WTC11 (cell line): ENCODE data around the gene IPCEF1. TPM values are rescaled to one million over a fixed set of nuclear protein-coding genes. Genes with fewer than 3 reads are reported as not detected.

Experiments used
- ATAC-seq: fragments of 200-7000 bp; cut with Tn5 transposase; 2 replicates; pipeline ENCODE4 v1.10.0; 2021; ENCODE audit warnings: mild to moderate bottlenecking, moderate library complexity
- CTCF ChIA-PET: fragments of 300-600 bp; sonication (Branson Sonifier 250); formaldehyde crosslinking; loops from one replicate; lab custom pipeline; 2021; ENCODE audit warnings: antibody characterized with exemption; lab: Charles Lee
- POLR2A ChIA-PET: fragments of 350-600 bp; sonication (Branson Sonifier 250); formaldehyde crosslinking; loops from one replicate; lab custom pipeline; 2021; ENCODE audit warnings: antibody characterized with exemption; lab: Charles Lee
- DNase-seq: peaks from one replicate; pipeline ENCODE4 v3.0.0; 2021; ENCODE audit warnings: low spot score
- H3K27ac Mint-ChIP-seq: 2 replicates; pipeline ENCODE4 v1.8.0; 2021; ENCODE audit warnings: mixed read lengths
- H3K27me3 Mint-ChIP-seq: 2 replicates; pipeline ENCODE4 v1.8.0; 2021; ENCODE audit warnings: low read depth, mild to moderate bottlenecking, moderate library complexity, mixed read lengths
- H3K36me3 Mint-ChIP-seq: 2 replicates; pipeline ENCODE4 v1.8.0; 2021; ENCODE audit warnings: mixed read lengths
- H3K4me1 Mint-ChIP-seq: 2 replicates; pipeline ENCODE4 v1.8.0; 2022; ENCODE audit warnings: mixed read lengths
- H3K4me3 Mint-ChIP-seq: 2 replicates; pipeline ENCODE4 v1.8.0; 2021; ENCODE audit warnings: mild to moderate bottlenecking, moderate library complexity, mixed read lengths
- H3K9me3 Mint-ChIP-seq: 2 replicates; pipeline ENCODE4 v1.8.0; 2021; ENCODE audit warnings: mixed read lengths
- ATF1 ChIP-seq: sonication (generic); formaldehyde crosslinking; IDR thresholded peaks from 2 replicates; pipeline ENCODE4 v1.8.1; 2023; ENCODE audit warnings: mild to moderate bottlenecking, moderate library complexity, missing genetic modification reagents
- NFATC4 ChIP-seq: fragments of 250-450 bp; sonication (Bioruptor Pico); IDR thresholded peaks from 2 replicates; pipeline ENCODE4 v1.9.0; 2021; ENCODE audit warnings: mild to moderate bottlenecking
- NFE2L1 ChIP-seq: sonication (generic); formaldehyde crosslinking; IDR thresholded peaks from 2 replicates; pipeline ENCODE4 v1.8.1; 2023; ENCODE audit warnings: missing genetic modification reagents
- RORB ChIP-seq: fragments of 250-450 bp; sonication (Bioruptor Pico); IDR thresholded peaks from 2 replicates; pipeline ENCODE4 v1.9.0; 2021; ENCODE audit warnings: mild to moderate bottlenecking
- SP1 ChIP-seq: sonication (generic); formaldehyde crosslinking; conservative IDR thresholded peaks from 2 replicates; pipeline ENCODE4 v1.8.1; 2022; ENCODE audit warnings: missing genetic modification reagents
- ZNF121 ChIP-seq: sonication (generic); formaldehyde crosslinking; IDR thresholded peaks from 2 replicates; pipeline ENCODE4 v1.8.0; 2023; ENCODE audit warnings: missing genetic modification reagents
- total RNA-seq: library from RNA; stranded (reverse); gene quantifications from 3 replicates; pipeline ENCODE4 v1.2.3, GENCODE V29; 2021
- TF ChIP-seq, protein P1 (sequence below): sonication (generic); formaldehyde crosslinking; IDR thresholded peaks from 2 replicates; pipeline ENCODE4 v1.8.1; 2023; ENCODE audit warnings: mild to moderate bottlenecking, missing genetic modification reagents
- TF ChIP-seq, protein P2 (sequence below): sonication (generic); formaldehyde crosslinking; IDR thresholded peaks from 2 replicates; pipeline ENCODE4 v1.8.1; 2022; ENCODE audit warnings: low read depth, mild to moderate bottlenecking, moderate library complexity, missing genetic modification reagents, borderline replicate concordance
- TF ChIP-seq, protein P3 (sequence below): sonication (generic); formaldehyde crosslinking; IDR thresholded peaks from 2 replicates; pipeline ENCODE4 v1.8.0; 2023; ENCODE audit warnings: missing genetic modification reagents
- TF ChIP-seq, protein P4 (sequence below): fragments of 250-450 bp; sonication (Bioruptor Pico); conservative IDR thresholded peaks from 2 replicates; pipeline ENCODE4 v1.9.0; 2021; ENCODE audit warnings: mild to moderate bottlenecking
- TF ChIP-seq, protein P5 (sequence below): sonication (generic); formaldehyde crosslinking; IDR thresholded peaks from 2 replicates; pipeline ENCODE4 v1.8.0; 2023; ENCODE audit warnings: mild to moderate bottlenecking, missing genetic modification reagents
- TF ChIP-seq, protein P6 (sequence below): fragments of 250-450 bp; sonication (Bioruptor Pico); IDR thresholded peaks from 2 replicates; pipeline ENCODE4 v2.1.2; 2022; ENCODE audit warnings: mild to moderate bottlenecking, moderate library complexity
- TF ChIP-seq, protein P7 (sequence below): sonication (generic); formaldehyde crosslinking; conservative IDR thresholded peaks from 2 replicates; pipeline ENCODE4 v1.8.1; 2023; ENCODE audit warnings: mild to moderate bottlenecking, low read depth, missing genetic modification reagents, moderate library complexity

IPCEF1 gene
- total RNA-seq, 1 experiment from 2014 or later = 1.3 TPM

DNA sequence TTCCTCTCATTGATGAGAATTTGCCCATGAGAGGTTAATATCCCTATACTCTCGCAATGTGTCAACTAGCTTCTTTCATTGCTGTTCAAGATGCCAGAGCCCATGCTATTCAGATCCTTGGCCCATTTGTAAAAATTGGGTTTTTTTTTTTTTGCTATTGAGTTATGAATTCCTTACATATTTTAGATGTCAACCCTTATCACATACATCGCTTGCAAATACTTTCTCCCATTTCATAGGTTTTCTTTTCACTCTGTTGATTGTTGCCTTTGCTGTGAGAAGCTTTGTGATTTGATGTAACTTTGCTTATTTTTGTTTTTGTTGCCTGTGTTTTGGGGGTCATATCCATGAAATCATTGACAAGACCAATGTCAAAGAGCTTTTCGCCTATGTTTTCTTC is 32.2 kb upstream of the IPCEF1 start:
- CTCF ChIA-PET = no interaction called here
- POLR2A ChIA-PET = no interaction called here
- DNase-seq = no peak
- TF ChIP-seq, protein P1, sequence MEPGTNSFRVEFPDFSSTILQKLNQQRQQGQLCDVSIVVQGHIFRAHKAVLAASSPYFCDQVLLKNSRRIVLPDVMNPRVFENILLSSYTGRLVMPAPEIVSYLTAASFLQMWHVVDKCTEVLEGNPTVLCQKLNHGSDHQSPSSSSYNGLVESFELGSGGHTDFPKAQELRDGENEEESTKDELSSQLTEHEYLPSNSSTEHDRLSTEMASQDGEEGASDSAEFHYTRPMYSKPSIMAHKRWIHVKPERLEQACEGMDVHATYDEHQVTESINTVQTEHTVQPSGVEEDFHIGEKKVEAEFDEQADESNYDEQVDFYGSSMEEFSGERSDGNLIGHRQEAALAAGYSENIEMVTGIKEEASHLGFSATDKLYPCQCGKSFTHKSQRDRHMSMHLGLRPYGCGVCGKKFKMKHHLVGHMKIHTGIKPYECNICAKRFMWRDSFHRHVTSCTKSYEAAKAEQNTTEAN (CRISPR knock-in tag) = no peak
- no peak for TF ChIP-seq ATF1
- TF ChIP-seq, protein P2, sequence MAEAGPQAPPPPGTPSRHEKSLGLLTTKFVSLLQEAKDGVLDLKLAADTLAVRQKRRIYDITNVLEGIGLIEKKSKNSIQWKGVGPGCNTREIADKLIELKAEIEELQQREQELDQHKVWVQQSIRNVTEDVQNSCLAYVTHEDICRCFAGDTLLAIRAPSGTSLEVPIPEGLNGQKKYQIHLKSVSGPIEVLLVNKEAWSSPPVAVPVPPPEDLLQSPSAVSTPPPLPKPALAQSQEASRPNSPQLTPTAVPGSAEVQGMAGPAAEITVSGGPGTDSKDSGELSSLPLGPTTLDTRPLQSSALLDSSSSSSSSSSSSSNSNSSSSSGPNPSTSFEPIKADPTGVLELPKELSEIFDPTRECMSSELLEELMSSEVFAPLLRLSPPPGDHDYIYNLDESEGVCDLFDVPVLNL (CRISPR knock-in tag) = no peak
- TF ChIP-seq NFE2L1 (CRISPR knock-in tag) = no peak
- TF ChIP-seq, protein P3, sequence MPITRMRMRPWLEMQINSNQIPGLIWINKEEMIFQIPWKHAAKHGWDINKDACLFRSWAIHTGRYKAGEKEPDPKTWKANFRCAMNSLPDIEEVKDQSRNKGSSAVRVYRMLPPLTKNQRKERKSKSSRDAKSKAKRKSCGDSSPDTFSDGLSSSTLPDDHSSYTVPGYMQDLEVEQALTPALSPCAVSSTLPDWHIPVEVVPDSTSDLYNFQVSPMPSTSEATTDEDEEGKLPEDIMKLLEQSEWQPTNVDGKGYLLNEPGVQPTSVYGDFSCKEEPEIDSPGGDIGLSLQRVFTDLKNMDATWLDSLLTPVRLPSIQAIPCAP = no peak
- TF ChIP-seq RORB (CRISPR knock-in tag) = no peak
- TF ChIP-seq, protein P4, sequence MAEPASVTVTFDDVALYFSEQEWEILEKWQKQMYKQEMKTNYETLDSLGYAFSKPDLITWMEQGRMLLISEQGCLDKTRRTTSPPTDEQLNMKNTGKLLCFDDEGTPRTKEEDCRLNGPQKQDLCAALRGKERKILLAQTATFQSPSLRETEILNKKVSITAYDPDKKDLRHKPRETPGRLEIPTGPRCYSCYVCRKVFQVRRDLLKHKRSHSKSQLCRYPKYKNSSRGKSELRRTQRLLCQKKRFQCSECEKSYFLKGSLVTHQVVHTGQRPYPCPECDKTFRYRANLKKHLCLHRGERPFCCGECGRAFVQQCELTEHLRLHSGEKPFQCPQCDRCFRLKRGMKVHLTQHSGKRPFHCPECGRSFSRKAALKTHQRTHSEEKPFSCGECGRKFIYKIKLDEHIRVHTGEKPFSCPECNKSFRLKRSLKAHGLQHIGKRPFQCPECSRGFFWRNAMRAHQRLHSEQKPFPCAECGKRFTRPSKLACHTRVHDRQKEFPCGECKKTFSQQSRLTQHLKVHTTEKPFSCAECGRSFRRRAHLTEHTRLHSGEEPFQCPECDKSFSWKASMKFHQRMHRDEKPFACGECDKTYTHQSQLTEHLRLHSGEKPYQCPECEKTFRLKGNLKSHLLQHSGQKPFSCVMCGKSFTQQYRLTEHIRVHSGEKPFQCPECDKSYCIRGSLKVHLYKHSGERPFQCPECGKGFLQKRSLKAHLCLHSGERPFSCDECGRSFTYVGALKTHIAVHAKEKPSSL (CRISPR knock-in tag) = no peak
- TF ChIP-seq, all 79 proteins: peak for 0
- Mint-ChIP-seq H3K36me3 (no peaks in the 10 kb centered on the region; the same call in 1 of the 2 replicates), H3K9me3 (peaks cover 12% of the 10 kb centered on the region), H3K4me1 (no peaks in the 10 kb centered on the region), H3K27ac (no peak overlapping the region), H3K4me3 (no peak overlapping the region), H3K27me3 (no peaks in the 10 kb centered on the region)
- no peak for ATAC-seq

DNA sequence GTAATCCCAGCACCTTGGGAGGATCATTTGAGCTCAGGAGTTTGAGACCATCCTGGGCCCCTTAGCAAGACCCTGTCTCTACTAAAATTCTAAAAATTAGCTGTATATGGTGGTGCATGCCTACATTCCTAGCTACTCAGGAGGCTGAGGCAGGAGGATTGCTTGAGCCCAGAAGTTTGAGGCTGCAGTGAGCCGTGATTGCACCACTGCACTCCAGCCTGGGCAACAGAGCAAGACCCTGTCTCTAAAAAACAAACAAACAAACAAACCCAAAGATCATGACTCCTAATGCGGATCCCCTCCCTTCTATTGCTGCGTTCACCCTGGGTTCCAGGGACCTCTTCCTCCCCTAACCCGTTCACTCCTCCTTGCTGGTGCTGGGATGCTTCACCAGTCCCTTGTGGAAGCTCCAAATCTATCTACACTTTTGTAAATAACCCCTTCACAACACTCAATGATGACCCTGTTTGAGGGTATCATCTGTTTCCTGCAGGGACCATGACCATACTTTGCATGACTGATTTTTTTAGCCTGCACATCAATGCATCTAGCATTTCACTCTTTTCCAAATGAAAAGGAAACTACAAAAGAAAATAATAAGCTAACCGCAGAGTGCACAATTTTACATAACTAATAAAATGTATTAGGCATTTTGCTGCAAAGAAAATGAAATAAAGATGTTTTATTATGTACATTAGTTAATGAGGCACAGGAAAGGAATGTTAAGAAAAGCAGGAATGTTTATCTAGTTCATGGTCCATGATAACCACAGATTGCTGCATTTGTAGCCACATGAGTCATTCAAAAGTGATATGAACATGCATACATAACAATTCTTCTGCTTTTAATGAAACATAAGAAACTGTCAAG is 30.5 kb upstream of the IPCEF1 start:
- peaks cover 5% of the 10 kb centered on the region; the same call in 1 of the 2 replicates for H3K4me1 Mint-ChIP-seq
- no peak for ATAC-seq
- ChIA-PET POLR2A (no interaction called here), CTCF (no interaction called here)
- H3K27me3 Mint-ChIP-seq = no peaks in the 10 kb centered on the region
- H3K36me3 Mint-ChIP-seq = no peaks in the 10 kb centered on the region; the same call in 1 of the 2 replicates
- peak; percentile 33; the same call in 1 of the 2 replicates for TF ChIP-seq ZNF121 (CRISPR knock-in tag)
- no peak for TF ChIP-seq SP1 (CRISPR knock-in tag)
- DNase-seq = no peak
- no peak overlapping the region for H3K4me3 Mint-ChIP-seq
- H3K27ac Mint-ChIP-seq = no peak overlapping the region
- peaks cover 19% of the 10 kb centered on the region for H3K9me3 Mint-ChIP-seq

DNA sequence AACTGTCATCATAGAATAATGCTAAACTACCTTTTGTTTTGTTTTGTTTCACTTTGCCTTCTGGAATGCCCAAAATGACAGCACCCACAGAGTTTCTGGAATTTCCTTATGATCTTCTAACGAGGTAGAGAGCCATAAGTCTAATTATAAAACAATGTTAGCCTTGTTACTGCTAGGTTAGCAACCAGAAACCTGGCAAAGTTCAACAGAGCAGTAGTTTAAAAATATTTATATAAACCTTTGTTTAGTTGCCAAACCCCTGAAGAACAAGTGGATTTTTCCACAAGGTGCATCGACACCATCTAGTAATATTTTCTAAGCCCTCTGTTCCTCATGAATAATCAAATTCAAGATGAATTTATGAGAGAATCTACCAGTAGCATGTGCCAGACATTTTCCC is 27.6 kb upstream of the IPCEF1 start:
- POLR2A ChIA-PET = no interaction called here
- Mint-ChIP-seq H3K9me3 (peaks cover 14% of the 10 kb centered on the region), H3K4me3 (no peak overlapping the region), H3K36me3 (no peaks in the 10 kb centered on the region), H3K27me3 (no peaks in the 10 kb centered on the region), H3K4me1 (peaks cover 16% of the 10 kb centered on the region), H3K27ac (no peak overlapping the region)
- ATAC-seq (no peak), DNase-seq (no peak)
- CTCF ChIA-PET = no interaction called here
- TF ChIP-seq, protein P5, sequence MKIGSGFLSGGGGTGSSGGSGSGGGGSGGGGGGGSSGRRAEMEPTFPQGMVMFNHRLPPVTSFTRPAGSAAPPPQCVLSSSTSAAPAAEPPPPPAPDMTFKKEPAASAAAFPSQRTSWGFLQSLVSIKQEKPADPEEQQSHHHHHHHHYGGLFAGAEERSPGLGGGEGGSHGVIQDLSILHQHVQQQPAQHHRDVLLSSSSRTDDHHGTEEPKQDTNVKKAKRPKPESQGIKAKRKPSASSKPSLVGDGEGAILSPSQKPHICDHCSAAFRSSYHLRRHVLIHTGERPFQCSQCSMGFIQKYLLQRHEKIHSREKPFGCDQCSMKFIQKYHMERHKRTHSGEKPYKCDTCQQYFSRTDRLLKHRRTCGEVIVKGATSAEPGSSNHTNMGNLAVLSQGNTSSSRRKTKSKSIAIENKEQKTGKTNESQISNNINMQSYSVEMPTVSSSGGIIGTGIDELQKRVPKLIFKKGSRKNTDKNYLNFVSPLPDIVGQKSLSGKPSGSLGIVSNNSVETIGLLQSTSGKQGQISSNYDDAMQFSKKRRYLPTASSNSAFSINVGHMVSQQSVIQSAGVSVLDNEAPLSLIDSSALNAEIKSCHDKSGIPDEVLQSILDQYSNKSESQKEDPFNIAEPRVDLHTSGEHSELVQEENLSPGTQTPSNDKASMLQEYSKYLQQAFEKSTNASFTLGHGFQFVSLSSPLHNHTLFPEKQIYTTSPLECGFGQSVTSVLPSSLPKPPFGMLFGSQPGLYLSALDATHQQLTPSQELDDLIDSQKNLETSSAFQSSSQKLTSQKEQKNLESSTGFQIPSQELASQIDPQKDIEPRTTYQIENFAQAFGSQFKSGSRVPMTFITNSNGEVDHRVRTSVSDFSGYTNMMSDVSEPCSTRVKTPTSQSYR (CRISPR knock-in tag) = no peak
- TF ChIP-seq, protein P6, sequence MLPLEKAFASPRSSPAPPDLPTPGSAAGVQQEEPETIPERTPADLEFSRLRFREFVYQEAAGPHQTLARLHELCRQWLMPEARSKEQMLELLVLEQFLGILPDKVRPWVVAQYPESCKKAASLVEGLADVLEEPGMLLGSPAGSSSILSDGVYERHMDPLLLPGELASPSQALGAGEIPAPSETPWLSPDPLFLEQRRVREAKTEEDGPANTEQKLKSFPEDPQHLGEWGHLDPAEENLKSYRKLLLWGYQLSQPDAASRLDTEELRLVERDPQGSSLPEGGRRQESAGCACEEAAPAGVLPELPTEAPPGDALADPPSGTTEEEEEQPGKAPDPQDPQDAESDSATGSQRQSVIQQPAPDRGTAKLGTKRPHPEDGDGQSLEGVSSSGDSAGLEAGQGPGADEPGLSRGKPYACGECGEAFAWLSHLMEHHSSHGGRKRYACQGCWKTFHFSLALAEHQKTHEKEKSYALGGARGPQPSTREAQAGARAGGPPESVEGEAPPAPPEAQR (CRISPR knock-in tag) = no peak
- TF ChIP-seq, protein P7, sequence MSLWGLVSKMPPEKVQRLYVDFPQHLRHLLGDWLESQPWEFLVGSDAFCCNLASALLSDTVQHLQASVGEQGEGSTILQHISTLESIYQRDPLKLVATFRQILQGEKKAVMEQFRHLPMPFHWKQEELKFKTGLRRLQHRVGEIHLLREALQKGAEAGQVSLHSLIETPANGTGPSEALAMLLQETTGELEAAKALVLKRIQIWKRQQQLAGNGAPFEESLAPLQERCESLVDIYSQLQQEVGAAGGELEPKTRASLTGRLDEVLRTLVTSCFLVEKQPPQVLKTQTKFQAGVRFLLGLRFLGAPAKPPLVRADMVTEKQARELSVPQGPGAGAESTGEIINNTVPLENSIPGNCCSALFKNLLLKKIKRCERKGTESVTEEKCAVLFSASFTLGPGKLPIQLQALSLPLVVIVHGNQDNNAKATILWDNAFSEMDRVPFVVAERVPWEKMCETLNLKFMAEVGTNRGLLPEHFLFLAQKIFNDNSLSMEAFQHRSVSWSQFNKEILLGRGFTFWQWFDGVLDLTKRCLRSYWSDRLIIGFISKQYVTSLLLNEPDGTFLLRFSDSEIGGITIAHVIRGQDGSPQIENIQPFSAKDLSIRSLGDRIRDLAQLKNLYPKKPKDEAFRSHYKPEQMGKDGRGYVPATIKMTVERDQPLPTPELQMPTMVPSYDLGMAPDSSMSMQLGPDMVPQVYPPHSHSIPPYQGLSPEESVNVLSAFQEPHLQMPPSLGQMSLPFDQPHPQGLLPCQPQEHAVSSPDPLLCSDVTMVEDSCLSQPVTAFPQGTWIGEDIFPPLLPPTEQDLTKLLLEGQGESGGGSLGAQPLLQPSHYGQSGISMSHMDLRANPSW (CRISPR knock-in tag) = no peak
- TF ChIP-seq NFATC4 (CRISPR knock-in tag) = no peak
